H1 (cell line): ENCODE measurements around the gene AQP2.

Experiments used
- ATF2 ChIP-seq: IDR thresholded peaks from 2 replicates; pipeline ENCODE4 v1.6.1; 2012; ENCODE audit warnings: low read length, inconsistent platforms
- CTCF ChIP-seq, 3 experiments: IDR thresholded peaks; 1 replicate in 2 of 3; 2 replicates in 1 of 3; pipeline versions ENCODE4 v1.5.1 to v1.6.1; 2011; ENCODE audit warnings: low read length in 3 of 3, mild to moderate bottlenecking in 3 of 3, inconsistent platforms in 2 of 3, low read depth in 1 of 3, moderate library complexity in 1 of 3; ENCODE audit not compliant: insufficient read depth in 1 of 3; ENCODE audit errors: control extremely low read depth in 1 of 3
- SIX5 ChIP-seq: IDR thresholded peaks from 2 replicates; pipeline ENCODE4 v1.6.1; 2011; ENCODE audit warnings: mild to moderate bottlenecking, low read depth, low read length

GRCh38 chr12:49970658-49971057 is 20.1 kb downstream of the AQP2 start:
- TF ChIP-seq SIX5 = no peak
- TF ChIP-seq ATF2 = no peak
- no peak for TF ChIP-seq CTCF (IDR thresholded peaks at IDR 0.05; ENCODE audit: control extremely low read depth in 1 of 3, insufficient read depth in 1 of 3, low read depth in 1 of 3, low read length in 3 of 3)
